Left forelimb (tissue), 1 donor: ENCODE data around the gene METTL25.

Experiments used
- DNase-seq: peaks from one replicate; pipeline ENCODE4 v3.0.0-alpha.2; 2018; ENCODE audit warnings: low spot score

METTL25 gene

DNA sequence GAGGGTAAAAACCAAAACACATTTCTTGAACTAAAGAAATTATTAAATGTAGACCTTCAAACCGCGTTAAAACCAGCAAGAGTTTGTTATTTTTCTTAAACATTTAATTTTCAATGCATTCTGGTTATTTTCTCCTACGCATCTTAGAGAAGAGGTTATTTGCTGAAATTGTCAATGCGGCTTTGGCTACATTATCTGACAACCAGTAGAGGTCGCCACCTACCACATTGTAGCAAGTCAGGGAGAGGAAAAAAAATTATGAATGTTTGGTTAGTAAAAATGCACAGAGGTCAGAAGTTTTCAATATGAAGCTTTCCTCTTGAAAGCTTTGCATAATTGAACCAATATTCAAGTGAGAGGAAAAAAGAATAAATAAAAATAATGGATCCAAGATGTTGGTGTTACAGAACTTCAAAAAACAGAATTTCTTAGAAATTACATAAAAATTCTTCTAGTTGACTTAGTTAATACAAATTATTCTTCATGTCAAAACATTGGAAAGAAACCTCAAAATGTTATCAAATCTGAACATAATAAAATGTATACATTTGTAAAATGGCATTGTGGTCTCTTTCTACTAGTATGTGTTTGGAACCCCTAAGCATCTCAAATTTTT is 168.9 kb downstream of the METTL25 start:
- DNase-seq: no peak
